HG02759 (cell line): ENCODE measurements around the gene DMRTA2.

Experiments
- ATAC-seq: cut with Tn5 transposase; IDR thresholded peaks from one replicate; pipeline ENCODE4 v1.9.1; 2021; ENCODE audit warnings: mild to moderate bottlenecking, moderate library complexity; ENCODE audit not compliant: unreplicated experiment

DMRTA2 gene

DNA sequence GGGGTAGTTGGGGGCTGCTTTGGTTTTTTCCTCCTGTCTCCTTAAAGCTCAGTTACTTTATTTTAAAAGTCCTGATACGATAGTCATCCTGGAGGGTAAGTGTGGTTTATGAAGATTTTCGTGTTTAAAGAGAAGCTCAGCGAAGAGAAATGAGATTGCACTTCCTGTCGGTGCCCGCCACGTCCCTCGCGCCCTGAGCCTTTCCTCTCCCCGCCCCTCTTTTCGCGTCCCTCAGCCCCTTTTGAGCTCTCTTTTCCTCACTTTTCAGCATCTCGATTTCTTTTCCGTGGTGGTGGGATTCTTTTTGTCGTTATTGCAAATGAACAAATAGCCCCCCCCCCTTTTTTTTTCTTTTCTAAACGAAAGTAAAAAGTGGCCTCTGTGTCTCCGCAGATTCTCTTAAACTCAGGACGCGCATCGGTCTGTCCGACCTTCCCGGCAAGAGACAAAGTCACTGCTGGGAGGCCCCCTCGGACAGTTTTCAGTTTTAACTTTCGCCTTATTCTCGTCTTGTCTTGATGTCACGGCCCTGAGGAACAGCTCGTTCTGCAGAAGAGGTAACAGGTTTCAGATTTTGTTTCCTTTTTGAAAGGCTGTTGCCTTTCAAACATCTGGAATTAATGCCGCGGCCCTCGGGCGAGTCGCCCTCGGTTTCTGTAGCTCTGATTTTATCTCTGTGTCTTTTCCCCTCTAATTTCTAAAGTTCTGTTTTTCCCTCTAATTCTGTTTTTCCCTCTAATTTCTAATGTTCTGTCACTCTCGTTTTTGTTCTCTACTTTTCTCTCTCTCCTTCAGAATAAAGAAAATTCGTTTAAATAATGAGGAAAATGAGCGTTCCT, 1.0 kb upstream of the DMRTA2 start:
- ATAC-seq, result no peak

DNA sequence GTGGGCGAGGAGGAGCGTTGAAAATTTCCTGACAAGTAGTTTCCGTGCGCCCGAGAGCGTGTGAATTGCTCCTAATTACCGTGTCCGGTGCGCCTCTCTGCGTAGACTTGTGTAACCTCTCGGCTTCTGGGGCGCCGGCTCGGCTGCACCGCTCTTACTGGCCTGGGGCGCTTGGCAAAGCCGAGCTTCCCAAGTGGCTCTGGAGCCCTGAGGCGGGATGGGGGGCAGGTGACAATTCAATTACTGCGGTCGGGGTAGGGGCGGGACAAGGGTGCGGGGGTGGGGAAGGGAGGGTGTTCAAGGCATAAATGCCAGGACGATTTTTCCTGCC, 392 bp upstream of the DMRTA2 start:
- peak; percentile 29 for ATAC-seq

DNA sequence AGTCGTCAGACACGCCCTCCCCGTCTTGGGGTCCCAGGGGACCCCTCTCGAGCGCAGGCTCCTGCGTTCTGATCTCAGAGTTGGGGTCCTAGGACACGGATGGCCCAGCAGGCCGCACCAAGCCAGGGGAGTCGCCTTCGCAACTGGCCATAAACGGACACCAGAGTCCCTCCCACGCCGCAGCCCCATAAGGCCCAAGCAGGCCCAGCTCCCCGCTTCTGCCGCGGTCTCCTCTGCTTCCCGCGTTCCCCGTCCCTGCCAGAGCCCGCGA, 633 bp downstream of the DMRTA2 start:
- no peak for ATAC-seq

DNA sequence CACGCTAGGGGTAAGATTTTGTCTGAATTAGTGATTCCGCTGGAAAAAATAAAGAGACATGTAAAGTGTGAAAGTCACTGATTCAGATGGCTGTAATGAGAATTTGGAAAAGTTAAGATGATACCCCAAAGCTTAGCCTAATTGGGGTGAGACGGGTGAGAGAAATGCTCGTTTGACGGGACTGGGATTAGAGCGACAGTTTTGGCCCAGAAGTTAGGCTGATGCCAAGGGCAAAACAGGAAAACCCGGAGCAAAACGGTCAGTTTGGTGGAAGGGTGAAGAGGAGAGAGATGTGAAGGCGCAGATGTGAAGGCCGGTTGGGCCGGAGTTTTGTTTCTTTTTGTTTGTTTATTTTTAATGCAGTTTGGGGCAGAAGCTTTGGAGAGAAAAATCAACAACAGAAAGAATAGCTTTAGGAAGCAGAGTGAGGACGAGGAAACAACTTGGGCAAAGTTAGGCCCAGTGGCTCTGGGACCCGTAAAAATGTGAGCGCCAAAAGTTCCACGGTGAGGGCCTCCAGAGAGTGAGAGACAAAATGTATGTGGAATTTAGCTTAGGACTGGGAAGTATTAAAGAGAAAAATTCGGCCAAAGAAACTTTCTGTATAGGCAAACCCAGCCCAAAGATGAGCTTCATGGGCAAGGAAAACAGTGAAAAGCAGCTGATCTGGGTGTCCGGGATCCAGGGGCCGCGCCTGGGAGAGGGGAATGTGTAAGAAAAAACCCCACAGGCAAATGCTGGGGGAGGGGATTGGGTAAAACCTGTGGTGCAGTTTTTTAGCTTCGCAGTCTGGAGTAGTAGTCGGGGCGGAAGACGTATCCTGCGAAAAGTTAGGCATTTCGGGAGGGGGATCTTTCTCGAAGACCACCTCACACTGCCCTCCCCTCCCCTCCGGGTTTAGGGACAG, 1.2 kb downstream of the DMRTA2 start:
- ATAC-seq, result no peak

DNA sequence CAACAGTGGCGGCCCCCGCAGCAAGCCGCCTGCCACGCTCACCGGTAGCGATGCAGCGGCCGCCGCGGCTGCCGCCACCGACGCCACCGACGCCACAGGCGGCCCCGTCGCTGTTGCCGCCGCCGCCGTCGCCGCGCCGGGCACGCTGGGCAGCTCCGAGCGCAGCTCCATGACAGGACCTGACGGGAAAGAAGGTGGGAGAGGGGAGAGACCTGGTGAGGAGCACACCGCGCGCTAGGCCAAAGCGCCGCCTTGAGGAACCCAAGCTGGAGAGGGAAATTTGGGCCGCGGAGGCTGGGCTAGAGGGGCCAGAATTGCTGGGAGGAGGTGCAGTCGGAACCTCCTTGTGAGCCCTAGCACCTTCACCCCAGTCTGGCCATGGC, 1.9 kb downstream of the DMRTA2 start:
- ATAC-seq, result no peak

DNA sequence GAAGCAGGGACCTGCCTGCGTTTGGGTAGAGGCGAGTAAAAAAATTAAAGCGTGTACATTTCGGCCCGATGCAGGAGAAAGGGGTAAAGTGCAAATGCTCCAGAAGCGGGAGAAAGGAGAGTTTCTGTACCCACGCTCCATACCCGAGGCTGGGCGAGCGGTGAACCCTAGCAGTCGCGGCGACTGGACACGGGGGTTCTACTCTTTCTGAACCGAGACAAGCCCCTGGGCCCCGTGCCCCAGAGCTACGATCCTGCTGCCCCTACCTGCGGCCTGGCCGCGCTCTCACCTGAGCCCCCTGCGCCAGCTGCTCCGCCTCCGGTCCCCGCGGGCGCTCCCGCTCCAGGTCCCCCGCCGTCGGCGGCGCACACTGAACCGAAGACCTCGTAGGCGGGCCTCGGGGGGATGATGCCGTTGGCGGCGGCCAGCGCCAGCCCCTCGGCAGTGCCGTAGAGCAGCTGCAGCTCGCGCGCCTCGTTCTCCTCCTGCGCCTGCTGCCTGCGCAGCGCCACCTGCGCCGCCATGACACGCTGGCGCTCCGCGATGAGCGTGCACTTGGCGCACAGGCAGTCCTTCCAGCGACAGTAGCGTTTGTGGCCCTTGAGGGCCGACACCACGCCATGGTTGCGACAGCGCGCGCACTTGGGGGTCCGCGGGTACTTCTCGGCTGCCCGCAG, 2.4 kb downstream of the DMRTA2 start:
- no peak for ATAC-seq

DNA sequence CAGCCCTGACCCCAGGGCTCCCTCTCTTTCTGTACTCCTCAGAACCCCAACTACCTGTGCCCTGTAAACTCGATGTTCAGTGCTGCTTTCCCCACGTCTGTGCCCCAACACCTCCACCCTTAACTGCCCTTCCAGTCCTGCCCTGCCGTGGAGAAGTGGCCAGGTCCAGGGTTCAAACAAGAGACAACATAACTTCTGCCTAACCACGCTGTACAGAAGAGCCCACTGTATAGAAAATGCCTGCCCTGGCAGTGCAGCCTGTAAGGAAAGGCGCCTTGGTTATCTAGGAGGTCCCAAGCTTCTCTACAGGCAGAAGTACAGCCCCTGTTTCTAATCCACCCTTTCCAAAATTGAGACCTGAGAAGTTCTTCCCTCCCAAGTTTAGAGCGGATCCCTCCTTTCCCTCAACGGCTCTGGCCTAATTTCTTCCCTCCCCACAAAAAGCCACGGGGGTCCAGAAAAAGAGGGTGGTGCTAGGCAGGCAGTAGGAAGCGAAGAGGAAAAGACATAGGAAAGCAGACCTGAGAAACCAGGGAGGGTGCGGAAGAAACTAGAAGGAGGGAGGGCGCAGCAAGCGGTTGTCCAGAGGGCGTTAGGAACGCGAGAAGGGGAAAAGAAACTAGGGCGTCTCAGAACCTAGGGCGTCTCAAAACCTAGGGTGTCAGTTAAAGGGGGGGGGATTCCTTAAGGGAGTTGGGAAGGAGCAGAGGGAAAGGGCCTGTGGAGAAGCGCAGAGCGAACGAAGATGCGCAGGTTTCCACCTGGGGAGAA, 3.2 kb downstream of the DMRTA2 start:
- no peak for ATAC-seq

DNA sequence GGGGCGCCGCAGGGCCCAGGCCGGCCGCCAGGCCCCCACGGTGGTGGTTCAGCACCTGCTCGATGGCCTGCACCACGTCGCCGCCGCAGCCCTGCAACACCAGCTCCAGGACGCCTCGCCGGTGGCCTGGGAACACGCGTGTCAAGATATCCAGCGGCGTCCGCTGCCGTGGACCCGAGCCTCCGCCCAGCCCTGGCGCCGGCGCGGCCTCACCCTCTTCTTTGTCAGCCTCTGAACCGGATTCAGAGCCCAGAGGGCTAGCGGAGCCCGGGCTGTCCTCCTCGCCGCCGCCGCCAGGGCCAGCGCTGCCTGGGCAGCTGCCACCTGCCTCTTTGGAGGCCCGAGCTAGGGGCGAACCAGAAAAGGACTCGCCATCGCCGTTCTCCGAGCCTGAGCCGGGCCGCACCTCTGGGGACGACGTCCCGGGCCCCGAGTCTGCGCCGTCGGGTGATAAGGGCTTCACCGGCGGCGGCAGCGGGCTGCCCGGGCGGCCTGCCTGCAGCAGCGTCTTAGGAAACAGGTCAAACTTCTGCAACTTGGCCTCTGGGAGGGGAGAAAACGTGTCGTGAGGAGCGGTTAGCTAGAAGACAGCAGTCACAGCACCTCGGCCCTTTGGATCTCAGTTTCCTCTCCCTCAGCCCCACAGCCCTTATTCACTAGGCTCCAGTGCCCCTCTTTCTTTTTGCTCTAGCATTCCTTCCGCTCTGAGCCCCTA, 3.9 kb downstream of the DMRTA2 start:
- no peak for ATAC-seq

DNA sequence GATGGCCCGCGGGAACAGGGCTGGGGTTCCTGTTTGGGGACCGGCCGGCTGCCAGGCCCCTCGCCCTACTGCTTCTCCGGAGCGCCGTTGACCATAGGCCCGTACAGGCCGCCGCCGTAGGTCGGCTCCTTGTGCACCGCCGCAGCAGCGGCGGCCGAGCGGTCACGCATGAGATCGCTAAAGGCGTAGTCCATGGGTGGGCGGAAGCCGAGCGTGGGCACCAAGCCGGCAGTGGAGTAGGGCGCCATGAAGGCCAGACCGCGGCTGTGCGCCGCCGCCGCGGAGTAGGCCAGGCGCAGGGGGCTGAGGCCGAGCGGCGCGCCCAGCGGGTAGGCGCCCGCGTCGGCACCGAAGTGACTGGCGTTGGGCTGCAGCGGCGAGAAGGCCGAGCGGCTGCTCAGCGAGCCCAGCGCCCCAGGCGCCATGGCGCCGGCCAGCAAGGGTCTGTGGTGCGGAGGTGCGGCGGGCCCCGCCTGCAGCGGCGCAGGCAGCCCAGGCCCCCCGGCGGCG, 4.6 kb downstream of the DMRTA2 start:
- ATAC-seq, result no peak

DNA sequence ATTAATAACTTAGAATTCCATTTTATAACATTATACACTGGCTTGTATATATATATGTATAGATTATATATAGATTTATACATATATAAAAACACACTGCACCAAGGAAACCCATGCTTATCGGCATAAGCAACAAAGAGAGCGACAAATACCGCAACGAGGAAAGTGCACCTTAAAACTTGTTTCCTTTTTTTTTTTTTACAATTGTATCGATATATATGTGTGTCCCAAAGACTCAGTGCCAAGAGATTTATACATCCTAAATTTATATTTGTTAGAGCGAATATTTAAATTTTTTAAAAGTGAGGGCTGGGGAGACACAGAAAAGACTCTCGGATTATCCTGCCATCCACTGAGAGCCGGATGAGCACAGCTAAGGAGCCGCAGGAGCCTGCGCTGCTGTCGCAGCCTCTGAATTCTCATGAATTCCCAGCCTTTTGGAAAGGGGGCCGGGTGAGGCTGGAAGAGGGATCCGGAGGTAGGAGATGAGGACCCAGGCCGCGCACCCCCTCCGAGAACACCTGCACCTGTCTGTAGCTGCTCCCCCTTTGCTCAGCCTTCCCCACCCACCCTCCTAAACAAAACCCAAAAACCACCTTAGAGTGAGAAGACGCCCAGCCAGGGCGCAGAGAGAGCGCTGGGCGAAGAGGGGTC, 5.2 kb downstream of the DMRTA2 start:
- ATAC-seq, result no peak

DNA sequence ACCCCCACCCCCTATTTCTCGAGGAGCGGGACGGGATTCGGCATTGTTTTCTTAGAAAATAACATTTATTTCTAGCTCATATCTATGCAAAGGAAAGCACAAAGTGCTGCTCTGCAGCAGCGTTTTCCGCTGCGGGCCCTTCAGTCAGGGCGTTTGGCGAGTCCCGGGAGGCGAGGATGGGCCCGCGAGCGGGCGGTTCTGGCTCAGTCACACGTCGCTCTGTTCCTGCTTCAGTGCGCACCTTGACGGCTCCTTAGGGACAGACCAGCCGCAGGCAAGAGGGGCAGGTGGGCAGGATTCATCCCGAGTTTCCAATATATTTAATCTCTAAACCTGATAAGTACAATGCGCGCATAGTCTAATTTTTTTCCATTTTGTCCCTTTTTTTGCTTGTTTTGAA, 5.7 kb downstream of the DMRTA2 start:
- no peak for ATAC-seq

DNA sequence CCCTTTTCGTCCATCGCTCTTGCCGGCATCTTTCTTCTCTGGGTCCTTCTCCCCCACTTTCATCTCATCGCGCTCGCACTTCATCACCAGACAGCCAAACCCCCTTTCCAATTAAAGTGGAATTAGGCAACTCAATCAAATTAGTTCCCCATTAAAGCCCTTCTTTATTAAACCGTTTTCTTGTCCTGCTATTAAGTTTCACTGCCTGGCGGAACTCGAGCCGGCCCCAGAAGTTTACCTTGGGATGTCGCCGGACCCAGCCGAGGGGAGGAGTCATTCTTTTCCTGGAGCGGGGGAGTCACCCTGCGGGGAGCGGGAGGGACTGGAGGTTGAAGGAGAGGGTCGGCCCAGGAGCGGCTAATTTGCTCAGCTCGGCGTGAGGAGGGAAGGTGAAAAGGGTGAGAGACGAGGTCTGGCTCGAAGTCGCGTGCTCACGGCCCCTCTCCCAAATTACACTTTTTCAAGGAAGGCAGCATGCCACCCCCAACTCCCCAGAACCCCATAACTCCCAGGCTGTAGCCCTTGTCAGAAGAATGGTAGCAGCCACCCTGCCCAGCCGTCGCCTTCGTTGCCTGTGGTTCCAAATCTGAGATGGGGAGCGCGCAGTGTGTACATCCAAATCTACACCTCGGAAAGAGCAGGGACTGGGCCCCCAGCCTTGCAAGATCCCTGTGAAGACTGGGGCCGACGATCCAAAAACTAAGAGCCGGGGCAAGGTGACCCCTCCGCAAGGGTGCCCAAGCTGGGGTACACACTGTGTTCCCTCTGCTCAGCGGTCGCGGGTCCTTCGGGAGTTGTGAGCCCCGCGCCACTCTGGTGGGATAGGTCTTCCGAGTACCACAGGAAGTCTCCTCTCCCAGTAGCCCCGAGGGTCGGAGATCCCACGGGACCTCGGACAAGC, 6.4 kb downstream of the DMRTA2 start:
- no peak for ATAC-seq

DNA sequence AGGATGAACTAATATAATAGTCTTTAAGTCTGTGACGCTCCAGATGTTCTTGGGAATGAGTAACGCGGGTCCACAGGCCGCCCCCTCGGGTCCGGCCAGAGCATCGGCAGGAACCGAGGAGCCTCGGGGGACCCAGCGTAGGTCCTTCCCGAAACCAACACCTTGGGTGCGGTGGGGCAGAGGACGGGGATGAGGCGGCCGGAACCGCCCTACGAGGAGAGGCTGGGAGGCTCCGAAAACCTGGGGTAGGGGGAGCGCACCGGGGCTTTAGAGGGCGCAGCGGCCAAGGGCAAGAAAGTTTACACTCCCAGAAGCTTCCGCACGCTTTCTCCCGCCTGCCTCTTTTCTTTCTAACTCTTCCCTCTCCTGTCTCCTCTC, 7.1 kb downstream of the DMRTA2 start:
- ATAC-seq, result no peak

DNA sequence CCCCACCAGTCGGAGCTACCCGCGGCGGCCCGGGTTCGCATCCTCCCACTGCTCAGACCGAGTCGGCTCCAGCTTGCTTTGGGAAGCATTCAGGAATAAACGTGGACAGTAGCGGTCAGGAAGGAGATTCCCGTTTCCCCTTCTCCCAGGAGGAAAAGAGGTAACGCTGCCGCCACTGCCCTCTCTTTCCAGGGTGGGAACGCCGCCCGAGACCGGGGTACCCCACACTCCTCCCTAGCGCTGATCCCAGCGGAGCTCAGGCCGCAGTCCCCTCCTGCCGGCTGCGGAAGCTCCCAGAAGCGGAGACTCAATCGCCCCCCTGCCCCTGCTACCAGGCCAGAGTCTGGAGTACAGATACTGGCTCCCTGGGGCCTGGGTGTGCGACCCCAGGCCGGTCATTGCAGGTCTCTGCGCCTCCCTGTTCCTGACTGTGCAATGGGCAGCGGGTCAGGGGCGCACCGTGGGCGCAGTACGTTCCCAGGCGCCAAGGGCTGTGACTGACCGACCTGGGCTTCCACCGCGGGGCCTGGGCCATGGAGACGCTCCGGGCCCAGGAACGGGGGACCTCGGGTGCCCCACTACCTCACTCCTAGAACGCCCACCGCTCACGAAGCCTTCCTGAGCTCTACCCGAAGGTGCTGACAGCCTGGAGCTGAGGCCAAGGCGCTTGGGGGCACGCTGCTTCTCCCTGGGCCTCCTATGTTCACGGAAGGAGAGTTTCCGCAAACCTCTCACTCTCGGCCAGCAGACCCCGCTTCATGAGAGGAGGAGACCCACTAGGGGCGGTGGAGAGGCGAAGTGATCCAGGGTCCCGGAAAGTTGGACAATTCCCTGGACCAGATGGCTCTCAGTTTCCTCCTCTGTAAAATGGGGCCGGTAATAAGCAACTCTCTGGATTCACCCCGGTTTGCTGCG, 7.8 kb downstream of the DMRTA2 start:
- no peak for ATAC-seq

DNA sequence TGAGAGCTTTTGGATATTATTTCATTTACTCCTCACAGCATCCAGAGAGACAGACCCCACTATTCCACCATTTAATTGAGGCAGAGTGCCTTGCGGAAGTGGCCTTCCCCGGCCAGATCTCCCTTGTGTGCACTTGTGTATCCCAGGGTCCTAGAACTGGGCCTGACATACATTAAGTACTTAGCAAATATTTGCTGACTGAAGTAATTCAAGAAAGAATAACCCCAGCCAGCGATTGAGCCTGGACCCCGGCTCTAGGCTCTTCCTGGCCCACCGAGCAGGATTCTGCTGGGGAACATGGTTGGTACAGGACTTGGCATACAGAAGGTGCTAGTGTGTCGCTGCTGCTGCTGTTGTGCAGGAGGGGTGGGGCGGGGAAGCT, 8.4 kb downstream of the DMRTA2 start:
- ATAC-seq, result no peak

DNA sequence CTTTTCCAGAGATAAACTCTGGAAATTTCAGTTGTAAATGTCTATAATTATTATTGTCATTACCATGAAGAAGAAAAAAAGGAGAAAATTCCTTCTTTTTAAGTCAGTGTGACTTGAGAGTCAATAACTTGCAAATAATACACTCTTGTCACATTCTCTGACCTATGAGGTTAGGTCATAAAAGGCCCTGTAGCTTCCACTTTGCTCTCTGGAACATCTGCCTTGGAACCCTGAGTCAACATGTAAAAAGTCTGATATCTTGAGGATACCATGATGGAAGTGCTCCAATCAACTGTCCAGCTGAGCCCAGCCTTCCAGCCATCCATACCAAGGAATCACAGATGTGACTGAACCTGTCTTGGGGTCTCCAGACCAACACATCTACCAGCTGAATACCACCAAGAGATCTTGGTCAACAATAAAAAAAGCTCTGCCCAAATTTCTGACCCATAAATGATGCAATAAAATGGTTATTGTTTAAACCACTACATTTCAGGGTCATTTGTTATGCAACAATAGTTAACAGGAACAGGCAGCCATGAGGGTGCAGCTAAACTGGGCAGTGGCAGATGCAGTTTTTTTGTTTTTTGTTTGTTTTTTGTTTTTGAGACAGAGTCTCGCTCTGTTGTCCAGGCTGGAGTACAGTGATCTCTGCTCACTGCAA, 10.3 kb downstream of the DMRTA2 start:
- no peak for ATAC-seq

DNA sequence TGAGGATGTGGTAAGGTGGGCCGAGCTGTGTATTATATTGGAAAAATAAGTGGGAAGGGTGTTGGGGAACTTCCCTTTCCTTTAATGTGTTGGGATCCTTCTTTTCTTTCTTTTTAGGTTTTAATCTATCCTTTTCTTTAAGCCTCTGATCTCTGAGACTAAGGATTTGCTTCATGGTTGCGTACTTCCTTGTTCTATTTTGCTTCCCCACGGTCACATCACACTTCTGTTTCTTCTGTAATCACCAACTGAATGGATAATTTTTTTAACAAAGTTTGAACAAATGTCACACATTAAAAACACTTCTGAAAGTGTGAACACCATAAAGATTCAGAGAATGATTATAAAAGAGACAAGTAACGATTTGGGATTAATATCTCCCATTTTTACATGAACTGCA, 17.4 kb downstream of the DMRTA2 start:
- ATAC-seq, result no peak
